Activated CD4-positive, alpha-beta T cell treated with anti-CD3 and anti-CD28 coated beads, Interleukin-2, amount 10 ng/mL, durations not matched to agents 7 days and 5 days (primary cell): Measurements from ENCODE around the gene ABCC6. TPM values are rescaled to one million over a fixed set of nuclear protein-coding genes. Genes with fewer than 3 reads are reported as not detected.
"Not testable (repeated sequence)": the region's sequence is repeated elsewhere in the genome, so short reads cannot be mapped to it uniquely, and the experiment has no call there.

Source experiments
- CTCF ChIA-PET: fragments of 350-600 bp; sonication (Branson Sonifier 250); formaldehyde crosslinking; loops from one replicate; lab custom pipeline; 2021; ENCODE audit warnings: antibody characterized with exemption; lab: Charles Lee
- POLR2A ChIA-PET: fragments of 350-600 bp; sonication (Branson Sonifier 250); formaldehyde crosslinking; loops from one replicate; lab custom pipeline; 2021; ENCODE audit warnings: antibody characterized with exemption; lab: Charles Lee
- DNase-seq: peaks from one replicate; pipeline ENCODE4 v3.0.0-alpha.2; 2020
- H3K27ac Mint-ChIP-seq: one replicate; pipeline ENCODE4 v1.8.0; 2021; ENCODE audit warnings: mild to moderate bottlenecking, moderate library complexity, mixed read lengths
- H3K27me3 Mint-ChIP-seq: one replicate; pipeline ENCODE4 v1.8.0; 2021; ENCODE audit warnings: mixed read lengths
- H3K36me3 Mint-ChIP-seq: one replicate; pipeline ENCODE4 v1.8.0; 2021; ENCODE audit warnings: low read depth, mixed read lengths
- H3K4me1 Mint-ChIP-seq: one replicate; pipeline ENCODE4 v1.8.0; 2021; ENCODE audit warnings: mixed read lengths
- H3K4me3 Mint-ChIP-seq: one replicate; pipeline ENCODE4 v1.8.0; 2021; ENCODE audit warnings: mild to moderate bottlenecking, moderate library complexity, mixed read lengths
- H3K9me3 Mint-ChIP-seq: one replicate; pipeline ENCODE4 v1.8.0; 2021; ENCODE audit warnings: mixed read lengths
- total RNA-seq, 2 experiments: library from RNA; stranded (reverse); gene quantifications; one replicate each; pipeline ENCODE4 v1.2.3, GENCODE V29; 2021

The ABCC6 gene
- total RNA-seq, 2 experiments from 2014 or later, result not detected

DNA sequence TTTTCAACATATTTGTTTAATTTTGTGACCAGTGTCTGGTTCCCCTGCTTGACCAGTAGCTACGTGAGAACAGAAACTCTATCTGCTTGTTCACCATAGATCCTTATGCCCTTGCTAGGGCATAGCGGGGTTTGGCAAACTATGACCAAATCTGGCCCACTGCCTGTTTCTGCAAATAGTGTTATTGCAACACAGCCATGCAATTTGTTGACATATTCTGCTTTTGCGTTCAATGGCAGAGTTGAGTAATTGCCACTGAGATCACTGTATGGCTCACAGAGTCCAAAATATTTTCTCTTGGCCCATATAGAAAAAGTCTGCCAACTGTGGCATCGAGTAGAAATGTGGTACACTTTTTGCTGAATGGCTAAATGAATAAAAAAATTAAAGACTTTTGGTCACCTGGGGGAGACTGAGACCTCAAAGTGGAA, 9.4 kb downstream of the ABCC6 start:
- H3K36me3 Mint-ChIP-seq, H3K9me3 Mint-ChIP-seq, H3K4me1 Mint-ChIP-seq, H3K4me3 Mint-ChIP-seq, POLR2A ChIA-PET, CTCF ChIA-PET, H3K27me3 Mint-ChIP-seq, H3K27ac Mint-ChIP-seq, DNase-seq: not testable (repeated sequence)

DNA sequence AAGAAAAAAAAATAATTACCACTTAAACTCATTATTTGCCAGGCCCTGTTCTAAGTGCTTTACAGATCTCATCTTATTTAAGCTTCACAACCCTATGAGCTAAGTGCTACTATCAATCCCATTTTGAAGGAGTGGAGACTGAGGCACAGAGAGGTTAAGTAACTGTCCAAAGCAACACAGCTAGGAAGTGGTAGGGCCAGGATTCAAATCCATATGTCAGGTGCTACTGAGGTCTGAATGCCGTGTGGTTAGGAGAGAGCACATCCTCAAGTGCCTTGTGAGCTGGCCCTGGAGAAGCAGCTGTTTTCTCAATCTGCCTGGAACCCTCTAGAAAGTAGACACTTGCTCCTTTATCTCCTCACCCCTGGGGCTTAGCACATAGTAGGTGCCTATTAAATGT, 11.9 kb downstream of the ABCC6 start:
- H3K9me3 Mint-ChIP-seq, H3K36me3 Mint-ChIP-seq, H3K27ac Mint-ChIP-seq, H3K4me3 Mint-ChIP-seq, CTCF ChIA-PET, H3K4me1 Mint-ChIP-seq, DNase-seq, H3K27me3 Mint-ChIP-seq, POLR2A ChIA-PET: not testable (repeated sequence)

DNA sequence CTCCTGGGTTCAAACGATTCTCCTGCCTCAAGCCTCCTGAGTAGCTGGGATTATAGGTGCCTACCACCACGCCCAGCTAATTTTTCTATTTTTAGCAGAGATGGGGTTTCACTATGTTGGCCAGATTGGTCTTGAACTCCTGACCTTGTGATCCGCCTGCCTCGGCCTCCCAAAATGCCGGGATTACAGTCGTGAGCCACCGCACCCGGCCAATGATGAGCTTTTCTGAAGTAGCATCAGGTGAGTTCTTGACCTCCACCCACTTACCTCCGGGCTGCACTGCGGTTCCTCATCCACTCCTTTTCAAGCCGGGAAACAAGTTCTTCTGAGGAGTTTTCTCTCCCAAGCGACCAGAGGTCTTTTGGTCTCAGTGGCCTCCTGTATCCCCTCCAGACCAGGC, 14.8 kb downstream of the ABCC6 start:
- H3K4me1 Mint-ChIP-seq, POLR2A ChIA-PET, H3K4me3 Mint-ChIP-seq, H3K36me3 Mint-ChIP-seq, DNase-seq, CTCF ChIA-PET, H3K27me3 Mint-ChIP-seq, H3K9me3 Mint-ChIP-seq, H3K27ac Mint-ChIP-seq: not testable (repeated sequence)

DNA sequence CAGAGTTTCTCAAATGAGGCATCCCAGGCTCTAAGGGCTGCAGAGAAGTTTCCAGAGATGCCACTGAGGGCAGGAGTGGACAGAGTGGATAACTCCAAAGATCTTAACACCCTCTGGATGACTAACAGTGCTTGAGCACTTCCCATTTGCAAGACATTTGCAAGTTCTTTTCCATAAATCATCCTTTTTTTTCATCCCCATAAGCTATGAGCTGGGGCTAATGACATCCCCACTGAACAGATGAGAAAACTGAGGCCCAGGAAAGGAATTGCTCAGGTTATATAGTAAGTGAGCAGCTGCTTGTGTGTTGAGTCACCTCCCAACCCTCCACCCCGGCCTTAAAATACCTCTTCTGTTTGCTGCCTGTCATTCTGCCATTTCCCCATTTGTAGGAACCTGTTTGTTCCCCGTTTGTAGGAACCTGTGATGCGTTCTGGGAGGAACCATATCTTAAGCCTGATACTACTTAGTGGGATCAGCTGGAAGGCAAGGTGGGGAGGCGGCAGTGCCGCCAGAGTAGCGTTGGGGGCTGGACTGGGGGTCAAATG, 15.4 kb downstream of the ABCC6 start:
- CTCF ChIA-PET, H3K9me3 Mint-ChIP-seq, H3K4me3 Mint-ChIP-seq, POLR2A ChIA-PET, H3K27ac Mint-ChIP-seq, H3K4me1 Mint-ChIP-seq, DNase-seq, H3K36me3 Mint-ChIP-seq, H3K27me3 Mint-ChIP-seq: not testable (repeated sequence)

DNA sequence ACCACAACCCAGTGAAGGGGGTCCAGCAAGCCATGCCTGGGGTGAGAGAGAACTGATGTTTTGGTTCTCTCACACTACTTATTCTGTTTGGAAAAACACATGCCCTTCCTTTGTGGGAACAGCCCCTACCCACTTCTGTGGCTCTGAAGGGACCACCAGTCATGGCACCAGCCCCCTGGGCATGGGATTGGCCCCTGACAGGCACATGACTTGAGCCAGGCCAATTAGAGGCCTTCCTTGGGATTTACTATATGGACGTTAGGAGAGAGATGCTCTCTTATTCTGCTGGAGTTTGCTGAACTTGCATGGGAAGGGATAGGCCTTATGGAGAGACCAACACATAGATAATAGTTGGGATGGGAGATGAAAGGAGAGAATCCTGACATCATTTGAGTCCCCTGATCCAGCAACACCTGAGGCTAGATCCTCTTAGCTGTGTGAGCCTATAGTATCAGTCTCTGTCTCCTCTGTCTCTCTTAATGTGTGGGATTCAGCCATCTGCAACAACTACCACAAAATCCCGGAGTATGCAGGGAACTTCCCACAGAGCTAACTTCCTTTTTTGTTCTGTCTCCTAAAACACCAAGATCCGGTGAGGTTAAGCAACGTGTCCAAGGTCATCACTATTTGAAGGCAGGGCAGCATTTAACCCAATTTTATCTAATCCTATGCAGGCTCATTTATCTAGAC, 16.1 kb downstream of the ABCC6 start:
- H3K4me3 Mint-ChIP-seq, H3K27me3 Mint-ChIP-seq, H3K9me3 Mint-ChIP-seq, H3K27ac Mint-ChIP-seq, DNase-seq, POLR2A ChIA-PET, H3K4me1 Mint-ChIP-seq, H3K36me3 Mint-ChIP-seq, CTCF ChIA-PET: not testable (repeated sequence)

DNA sequence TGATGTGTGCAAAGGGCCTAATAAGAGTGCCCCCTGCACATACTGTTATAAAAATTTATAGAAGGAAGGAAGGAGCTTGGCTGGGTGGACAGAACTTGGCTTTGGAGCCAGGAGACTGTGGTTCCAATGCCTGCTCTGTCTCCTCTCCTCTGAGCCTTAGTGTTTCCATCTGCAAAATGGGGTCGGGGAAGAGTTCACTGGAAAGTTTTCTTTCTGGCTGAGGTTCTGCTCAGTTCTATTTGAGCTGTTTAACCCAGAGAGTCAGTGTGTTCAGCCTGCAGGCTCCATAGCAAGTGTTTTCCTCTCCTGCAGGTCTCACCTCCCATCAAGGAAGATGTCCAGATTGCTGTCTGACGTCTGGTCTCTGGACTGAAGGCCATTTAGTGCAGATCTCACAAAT, 17.4 kb downstream of the ABCC6 start:
- H3K9me3 Mint-ChIP-seq, H3K4me1 Mint-ChIP-seq, DNase-seq, CTCF ChIA-PET, H3K27ac Mint-ChIP-seq, POLR2A ChIA-PET, H3K27me3 Mint-ChIP-seq, H3K4me3 Mint-ChIP-seq, H3K36me3 Mint-ChIP-seq: not testable (repeated sequence)

DNA sequence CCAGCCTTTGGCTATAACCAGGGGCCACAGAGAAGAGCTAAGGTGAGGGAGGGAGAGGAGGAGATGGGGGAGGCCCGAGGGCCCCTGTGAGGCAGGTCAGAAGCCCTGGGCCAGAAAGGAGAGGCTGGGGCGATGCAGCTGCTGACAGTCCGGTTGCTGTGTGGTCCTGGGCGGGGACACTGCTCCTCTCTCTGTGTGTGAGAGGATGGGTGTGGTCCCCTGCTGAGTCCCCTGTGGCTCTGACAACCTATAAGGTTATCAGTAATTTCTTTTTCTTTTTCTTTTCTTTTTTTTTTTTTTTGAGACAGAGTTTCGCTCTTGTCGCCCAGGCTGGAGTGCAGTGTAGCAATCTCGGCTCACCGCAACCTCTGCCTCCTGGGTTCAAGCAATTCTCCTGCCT, 18.7 kb downstream of the ABCC6 start:
- DNase-seq, CTCF ChIA-PET, H3K9me3 Mint-ChIP-seq, H3K4me3 Mint-ChIP-seq, POLR2A ChIA-PET, H3K4me1 Mint-ChIP-seq, H3K36me3 Mint-ChIP-seq, H3K27me3 Mint-ChIP-seq: not testable (repeated sequence)
- peak overlapping the region; percentile 9 for H3K27ac Mint-ChIP-seq

DNA sequence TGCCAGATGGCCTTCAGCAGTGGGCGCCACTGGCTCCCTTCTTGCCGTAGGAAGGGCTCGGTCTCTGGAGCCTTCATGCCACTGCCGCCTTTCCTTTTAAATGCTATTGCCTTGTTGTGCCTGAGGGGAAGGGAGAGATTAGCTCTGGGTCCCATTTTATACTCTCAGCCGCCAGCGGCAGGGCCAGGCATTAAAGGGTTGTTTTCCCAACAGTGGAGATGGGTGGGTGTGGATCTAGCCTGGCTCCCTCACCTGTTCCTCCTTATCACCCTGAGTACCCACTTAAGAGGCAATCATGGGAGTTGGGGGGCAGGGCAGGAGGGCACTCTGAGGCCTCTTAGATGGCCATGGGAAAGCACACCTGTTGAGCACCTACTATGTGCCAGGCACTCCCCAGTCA, 19.8 kb downstream of the ABCC6 start:
- H3K4me1 Mint-ChIP-seq, H3K27me3 Mint-ChIP-seq, CTCF ChIA-PET, H3K36me3 Mint-ChIP-seq, H3K27ac Mint-ChIP-seq, POLR2A ChIA-PET, DNase-seq, H3K4me3 Mint-ChIP-seq, H3K9me3 Mint-ChIP-seq: not testable (repeated sequence)

DNA sequence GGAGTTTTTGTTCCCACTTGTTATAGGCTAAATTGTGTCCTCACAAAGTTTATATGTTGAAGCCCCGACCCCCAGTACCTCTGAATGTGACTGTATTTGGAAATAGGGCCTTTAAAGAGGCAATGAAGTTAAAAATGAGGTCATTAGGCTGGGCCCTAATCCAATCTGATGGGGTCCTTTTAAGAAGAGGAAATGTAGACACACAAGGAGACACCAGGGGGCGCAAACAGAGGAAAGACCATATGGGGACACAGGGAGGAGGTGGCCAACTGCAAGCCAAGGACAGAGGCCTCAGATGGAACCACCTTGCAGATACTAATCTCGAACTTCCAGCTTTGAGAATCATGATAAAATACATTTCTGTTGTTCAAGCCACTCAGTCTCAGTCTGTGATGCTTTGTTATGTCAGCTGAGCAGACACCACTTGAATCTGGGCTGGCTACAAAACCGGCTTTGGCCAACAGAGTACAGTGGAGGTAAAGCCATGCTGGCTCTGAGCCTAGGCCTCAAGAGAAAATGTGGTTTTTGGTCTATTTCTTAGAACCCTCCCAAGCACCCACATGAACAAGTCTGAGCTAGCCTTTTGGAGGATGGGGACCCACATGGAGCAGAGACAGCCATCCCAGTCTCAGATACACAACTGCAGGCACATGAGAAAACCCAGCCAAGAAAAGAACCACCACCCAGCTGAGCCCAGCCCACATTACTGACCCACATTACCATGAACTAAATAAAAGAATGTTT, 20.7 kb downstream of the ABCC6 start:
- POLR2A ChIA-PET, H3K4me1 Mint-ChIP-seq, H3K36me3 Mint-ChIP-seq, H3K27me3 Mint-ChIP-seq, H3K27ac Mint-ChIP-seq, H3K4me3 Mint-ChIP-seq, CTCF ChIA-PET, H3K9me3 Mint-ChIP-seq: not testable (repeated sequence)
- DNase-seq, result peak; percentile 60

DNA sequence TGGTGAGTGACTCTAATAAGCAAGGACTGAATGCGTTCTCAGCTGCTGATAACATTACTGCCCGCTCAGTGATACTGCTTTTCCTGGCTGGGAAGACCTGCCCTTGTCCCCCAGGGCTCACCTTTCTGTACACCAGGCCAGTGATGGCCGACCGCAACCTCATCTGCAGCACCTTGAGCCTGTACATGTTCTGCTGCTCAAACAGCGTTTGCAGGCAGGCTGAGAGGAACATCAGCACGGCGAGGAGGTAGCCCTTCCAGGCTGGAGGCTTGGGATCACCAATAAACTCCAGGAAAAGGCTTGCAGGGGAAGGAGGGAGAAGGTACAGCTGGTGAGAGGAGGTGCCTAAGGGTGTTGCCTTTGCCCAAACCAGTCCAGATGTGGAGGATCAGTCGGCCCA, 21.4 kb downstream of the ABCC6 start:
- DNase-seq, H3K27ac Mint-ChIP-seq, H3K4me3 Mint-ChIP-seq, H3K27me3 Mint-ChIP-seq, POLR2A ChIA-PET, H3K36me3 Mint-ChIP-seq, H3K9me3 Mint-ChIP-seq, CTCF ChIA-PET, H3K4me1 Mint-ChIP-seq: not testable (repeated sequence)

DNA sequence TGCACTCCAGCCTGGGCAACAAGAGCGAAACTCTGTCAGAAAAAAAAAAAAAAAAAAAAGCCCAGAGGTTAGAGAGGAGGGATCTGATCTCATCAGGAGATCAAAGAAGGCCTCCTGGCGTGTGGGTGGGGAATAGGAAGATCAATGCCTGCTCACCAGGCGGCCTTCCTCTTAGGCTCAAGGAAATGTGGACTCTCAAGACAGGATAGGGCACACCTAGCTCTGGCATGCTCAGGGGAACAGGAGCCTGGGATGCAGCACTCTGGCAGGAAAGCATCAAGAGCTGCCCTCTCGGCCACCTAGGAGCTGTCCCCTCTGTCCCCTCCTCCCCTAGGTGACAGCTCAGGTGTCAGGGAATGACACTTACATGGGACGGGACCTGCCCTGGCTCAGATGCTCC, 22.9 kb downstream of the ABCC6 start:
- POLR2A ChIA-PET, DNase-seq, H3K27ac Mint-ChIP-seq, CTCF ChIA-PET, H3K27me3 Mint-ChIP-seq, H3K36me3 Mint-ChIP-seq, H3K4me3 Mint-ChIP-seq, H3K4me1 Mint-ChIP-seq, H3K9me3 Mint-ChIP-seq: not testable (repeated sequence)

DNA sequence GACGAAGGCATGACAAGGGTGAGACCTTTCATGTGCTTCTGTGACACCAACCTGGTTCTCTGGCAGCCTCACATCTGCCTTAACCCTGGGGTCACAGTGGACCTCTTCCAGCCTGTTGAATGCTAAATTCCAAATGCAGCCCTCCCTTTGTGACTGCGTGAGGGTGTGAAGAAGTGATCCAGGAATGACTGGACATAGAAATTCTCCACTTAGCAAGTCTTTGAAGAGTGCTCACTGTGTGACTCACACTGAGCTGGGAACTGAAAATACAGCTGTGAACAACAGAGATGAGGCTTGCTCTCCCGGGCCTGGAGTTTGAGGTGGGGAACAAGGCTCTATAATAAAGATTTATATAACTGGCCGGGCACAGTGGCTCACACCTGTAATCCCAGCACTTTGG, 23.9 kb downstream of the ABCC6 start:
- H3K4me3 Mint-ChIP-seq, H3K4me1 Mint-ChIP-seq, H3K27ac Mint-ChIP-seq, POLR2A ChIA-PET, H3K36me3 Mint-ChIP-seq, CTCF ChIA-PET, H3K27me3 Mint-ChIP-seq, DNase-seq, H3K9me3 Mint-ChIP-seq: not testable (repeated sequence)

DNA sequence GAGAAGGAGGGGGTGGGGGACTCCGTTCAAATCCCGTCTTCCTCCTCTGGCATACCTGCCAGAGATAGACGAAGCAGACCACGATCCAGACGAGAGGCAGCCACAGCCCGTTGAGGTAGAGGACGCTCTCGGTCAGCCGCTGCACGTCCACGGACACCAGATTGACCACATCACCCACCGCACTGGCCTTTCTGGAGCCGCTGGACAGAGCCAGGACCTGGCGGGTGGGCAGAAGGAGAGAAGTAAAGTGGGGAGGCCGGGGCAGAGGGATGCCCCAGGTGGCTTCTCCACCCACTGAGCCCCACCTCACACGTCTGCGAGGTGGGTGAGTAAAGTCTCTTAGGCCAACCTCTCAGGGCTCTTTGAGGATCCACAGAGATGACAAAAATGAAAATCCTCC, 25.3 kb downstream of the ABCC6 start:
- Mint-ChIP-seq H3K9me3 (no peaks in the 10 kb centered on the region), H3K36me3 (no peaks in the 10 kb centered on the region), H3K4me1 (peaks cover 7% of the 10 kb centered on the region), H3K27ac (no peak overlapping the region), H3K4me3 (no peak overlapping the region), H3K27me3 (no peaks in the 10 kb centered on the region)
- no peak for DNase-seq
- ChIA-PET POLR2A (no interaction called here), CTCF (no interaction called here)

DNA sequence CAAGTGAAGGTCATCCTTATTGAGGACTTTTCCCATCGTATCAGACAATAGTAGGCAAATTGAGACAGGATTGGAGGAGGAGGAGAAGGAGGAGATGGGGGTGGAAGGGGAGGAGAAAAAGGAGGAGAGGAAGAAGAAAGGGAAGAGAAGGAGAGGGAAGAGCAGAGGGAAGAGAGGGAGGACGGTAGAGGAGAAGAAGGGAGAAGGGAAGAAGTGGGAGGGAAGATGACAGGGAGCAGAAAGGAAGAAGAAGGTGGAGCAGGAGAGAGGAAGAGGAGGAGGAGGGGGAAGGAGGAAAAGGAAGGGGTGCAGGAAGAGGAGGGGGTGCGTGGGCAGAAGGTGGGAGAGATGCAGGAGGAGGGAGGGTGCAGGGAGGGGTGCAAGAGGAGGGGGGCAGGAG, 26.0 kb downstream of the ABCC6 start:
- H3K4me3 Mint-ChIP-seq, result no peak overlapping the region
- H3K36me3 Mint-ChIP-seq, result no peaks in the 10 kb centered on the region
- peaks cover 5% of the 10 kb centered on the region for H3K4me1 Mint-ChIP-seq
- ChIA-PET CTCF (no interaction called here), POLR2A (no interaction called here)
- DNase-seq, result no peak
- no peaks in the 10 kb centered on the region for H3K9me3 Mint-ChIP-seq
- H3K27ac Mint-ChIP-seq, result no peak overlapping the region
- H3K27me3 Mint-ChIP-seq, result no peaks in the 10 kb centered on the region
